ENCODE data around the gene NFYC. TPM values are rescaled to one million over a fixed set of nuclear protein-coding genes. Genes with fewer than 3 reads are reported as not detected.

Gene NFYC
- total and polyA plus RNA-seq, 2 of the 8 experiments (the other 6 are each of a cell fraction or from before 2014, with no cell fraction given), result 54.1 to 124 TPM

DNA sequence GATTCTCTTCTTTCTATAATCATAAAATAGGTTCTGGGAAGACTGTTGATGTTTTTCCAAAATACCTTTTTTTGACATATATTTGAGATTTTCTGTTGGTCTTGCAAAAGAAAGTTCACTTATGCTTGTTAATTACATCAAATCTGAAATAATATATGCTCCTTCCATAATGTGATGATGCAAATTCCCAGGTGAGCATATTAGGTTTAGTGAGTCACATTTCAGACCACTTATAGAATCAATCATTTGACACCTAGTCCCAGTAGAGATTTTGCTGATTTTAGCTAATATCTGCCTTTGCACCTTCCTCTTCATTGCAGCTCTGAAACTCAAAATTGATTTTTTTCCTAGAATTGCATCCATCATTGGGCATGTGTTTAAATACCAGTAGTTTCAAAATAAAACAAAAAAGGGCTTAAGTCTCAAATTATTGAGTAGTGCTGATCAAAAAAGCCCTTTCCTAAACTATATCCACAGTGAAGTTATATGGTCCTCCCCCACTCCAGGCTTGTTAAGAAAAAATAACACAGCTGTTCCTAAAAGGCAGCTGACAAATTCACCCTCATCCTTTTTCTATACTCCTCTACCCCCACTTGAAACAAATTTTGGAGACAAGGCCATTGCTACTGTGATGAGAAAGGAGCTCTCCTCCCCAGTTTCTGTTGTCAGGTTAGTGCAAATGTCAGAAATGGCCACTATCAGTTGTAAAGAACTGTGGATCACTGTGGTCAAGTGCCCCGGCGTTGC, 55.0 kb downstream of the NFYC start:
- CTCF ChIA-PET (ENCODE audit: partially characterized antibody), result interaction anchor here (0.8 to 1.8 kb wide), 8 partner anchors 11 to 134 kb away, joined by 3 to 6 read pairs (median 4); no protein-coding TSS in a partner anchor
- no peak overlapping the region for H2BK5ac ChIP-seq (ENCODE audit: low read depth, low read length)
- no peak overlapping the region for H4K5ac ChIP-seq (ENCODE audit: insufficient read length, low read depth, low read length)
- no peak overlapping the region for H2AFZ ChIP-seq (ENCODE audit: low read length)
- peaks cover 5 to 6% of the 10 kb centered on the region in 2 experiments for H4K20me1 ChIP-seq (replicated peaks in 1 of 2; ENCODE audit: control insufficient read depth in 1 of 2, insufficient read depth in 2 of 2, low read length in 2 of 2)
- no peaks in the 10 kb centered on the region for H3K27me3 ChIP-seq (replicated peaks in 1 of 4; ENCODE audit: control insufficient read depth in 3 of 4, extremely low read depth in 1 of 4, insufficient read depth in 3 of 4, low read length in 3 of 4)
- no peak overlapping the region for H3K4me3 ChIP-seq (ENCODE audit: extremely low read depth in 1 of 4, insufficient read depth in 2 of 4, low read depth in 3 of 4, low read length in 4 of 4)
- peaks cover 0 to 54% (median 22%) of the 10 kb centered on the region in 4 experiments; a peak in 7 of 8 replicates for H3K36me3 ChIP-seq (ENCODE audit: control insufficient read depth in 2 of 4, insufficient read depth in 4 of 4, low read length in 3 of 4)
- H3K4me2 ChIP-seq (ENCODE audit: insufficient read depth in 1 of 2, low read depth in 2 of 2, low read length in 2 of 2), result no peak overlapping the region
- no peak overlapping the region for H3K18ac ChIP-seq (ENCODE audit: extremely low read depth, low read length)
- POLR2A ChIA-PET (ENCODE audit: partially characterized antibody), result interaction anchor here (0.9 to 3.1 kb wide), 4 partner anchors 8 to 55 kb away, joined by 3 to 12 read pairs (median 4); partner anchors contain the start of gene NFYC
- H2AK5ac ChIP-seq (ENCODE audit: low read depth, low read length), result no peak overlapping the region
- H2BK12ac ChIP-seq (ENCODE audit: low read depth, low read length), result no peak overlapping the region
- TF ChIP-seq, protein P1, sequence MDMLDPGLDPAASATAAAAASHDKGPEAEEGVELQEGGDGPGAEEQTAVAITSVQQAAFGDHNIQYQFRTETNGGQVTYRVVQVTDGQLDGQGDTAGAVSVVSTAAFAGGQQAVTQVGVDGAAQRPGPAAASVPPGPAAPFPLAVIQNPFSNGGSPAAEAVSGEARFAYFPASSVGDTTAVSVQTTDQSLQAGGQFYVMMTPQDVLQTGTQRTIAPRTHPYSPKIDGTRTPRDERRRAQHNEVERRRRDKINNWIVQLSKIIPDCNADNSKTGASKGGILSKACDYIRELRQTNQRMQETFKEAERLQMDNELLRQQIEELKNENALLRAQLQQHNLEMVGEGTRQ (IDR thresholded peaks at IDR 0.05; ENCODE audit: low read length), result no peak
- TF ChIP-seq RXRA (IDR thresholded peaks at IDR 0.05; ENCODE audit: insufficient read depth, low read depth, low read length) (no peak), EZH2 (IDR thresholded peaks at IDR 0.05; ENCODE audit: low read depth, low read length, severe bottlenecking) (no peak), SAP30 (IDR thresholded peaks at IDR 0.05; ENCODE audit: insufficient read depth, insufficient replicate concordance, low read length) (no peak), POLR2AphosphoS5 (IDR thresholded peaks at IDR 0.05; ENCODE audit: low read depth, low read length) (no peak), NANOG (IDR thresholded peaks at IDR 0.05; ENCODE audit: insufficient read depth, low read depth, low read length, poor library complexity, severe bottlenecking) (no peak), HDAC6 (IDR thresholded peaks at IDR 0.05; ENCODE audit: low read depth, low read length) (no peak)
- 93% methylated on average over 2 of the region's 2 CpGs; no CpG with 5 or more reads in 1 of the 2 experiments for WGBS, 2 experiments (ENCODE audit: extremely low coverage in 1 of 2, insufficient coverage in 1 of 2, insufficient read length in 1 of 2, insufficient replicate concordance in 2 of 2, low coverage in 1 of 2, low lambda C conversion rate in 2 of 2, missing lambda C conversion rate in 1 of 2)
- H3K79me2 ChIP-seq (ENCODE audit: control insufficient read depth in 1 of 2, insufficient read depth in 2 of 2, low read length in 2 of 2), result peaks cover 0 to 11% of the 10 kb centered on the region in 2 experiments; a peak in 1 of 4 replicates
- no peak for FAIRE-seq
- H3K14ac ChIP-seq (ENCODE audit: insufficient read length), result no peak overlapping the region
- DNase-seq (ENCODE audit: low read depth in 1 of 2, low spot score in 2 of 2), result no peak
- no peak overlapping the region for H3K4ac ChIP-seq (replicated peaks; ENCODE audit: insufficient read length, low read depth, low read length)
- H4K8ac ChIP-seq (ENCODE audit: extremely low read depth, insufficient read depth, low read length), result no peak overlapping the region
- H2BK20ac ChIP-seq (ENCODE audit: low read length), result no peak overlapping the region
- no peaks in the 10 kb centered on the region for H3K9me3 ChIP-seq (ENCODE audit: insufficient read depth in 2 of 2, low read depth in 1 of 2, low read length in 1 of 2)
- H3K23me2 ChIP-seq (ENCODE audit: low read depth, low read length), result no peaks in the 10 kb centered on the region
- H3K9ac ChIP-seq (replicated peaks in 1 of 4; ENCODE audit: extremely low read depth in 1 of 4, low read depth in 3 of 4, low read length in 3 of 4), result no peak overlapping the region
- no peak overlapping the region for H2BK15ac ChIP-seq (ENCODE audit: low read length)
- peaks cover 7% of the 10 kb centered on the region; the same call in 1 of the 2 replicates for H3K79me1 ChIP-seq (ENCODE audit: low read depth, low read length)
- no peak overlapping the region for H2BK120ac ChIP-seq (replicated peaks; ENCODE audit: low read depth, low read length)
- no peak overlapping the region for H3K56ac ChIP-seq (replicated peaks; ENCODE audit: insufficient read length, low read depth, low read length)
- no peak overlapping the region for H4K91ac ChIP-seq (replicated peaks; ENCODE audit: insufficient read length, low read length)
- H3K23ac ChIP-seq (ENCODE audit: insufficient read length), result no peak overlapping the region
- H3K4me1 ChIP-seq (replicated peaks in 1 of 4; ENCODE audit: control insufficient read depth in 3 of 4, insufficient read depth in 4 of 4, low read length in 3 of 4), result no peaks in the 10 kb centered on the region
- no peak overlapping the region for H3K27ac ChIP-seq (ENCODE audit: low read depth, low read length)
